GM18517 (cell line): Measurements from ENCODE around the gene FBXL12.
"Not testable (repeated sequence)": the region's sequence is repeated elsewhere in the genome, so short reads cannot be mapped to it uniquely, and the experiment has no call there.

ENCODE experiments used
- ATAC-seq: cut with Tn5 transposase; IDR thresholded peaks from one replicate; pipeline ENCODE4 v1.9.1; 2021; ENCODE audit warnings: mild to moderate bottlenecking, moderate library complexity; ENCODE audit not compliant: unreplicated experiment

Gene FBXL12

DNA sequence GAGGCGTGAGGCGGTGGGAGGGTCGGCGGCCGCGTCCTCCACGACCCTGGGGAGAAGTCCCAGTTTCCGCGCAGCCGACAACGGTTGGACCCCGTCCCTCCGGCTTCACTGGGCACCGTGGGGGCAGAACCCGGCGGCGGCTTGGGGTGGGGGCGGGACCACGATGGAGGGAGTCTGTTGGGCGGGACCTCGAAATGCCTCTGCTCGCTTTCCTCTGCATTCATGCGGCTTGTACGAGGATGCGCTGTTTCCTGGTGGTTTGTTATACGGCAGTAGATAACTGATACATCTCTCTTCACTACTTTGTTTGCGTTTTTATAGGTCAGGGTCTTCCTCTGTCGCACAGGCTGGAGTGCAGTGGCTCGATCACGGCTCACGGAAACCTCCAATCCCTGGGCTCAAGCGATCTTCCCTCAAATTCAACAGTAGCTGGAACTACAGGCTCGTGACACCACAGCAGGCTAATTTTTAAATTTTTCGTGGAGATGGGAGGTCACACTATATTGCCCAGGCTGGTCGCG, 25.7 kb downstream of the FBXL12 start:
- ATAC-seq = no peak

DNA sequence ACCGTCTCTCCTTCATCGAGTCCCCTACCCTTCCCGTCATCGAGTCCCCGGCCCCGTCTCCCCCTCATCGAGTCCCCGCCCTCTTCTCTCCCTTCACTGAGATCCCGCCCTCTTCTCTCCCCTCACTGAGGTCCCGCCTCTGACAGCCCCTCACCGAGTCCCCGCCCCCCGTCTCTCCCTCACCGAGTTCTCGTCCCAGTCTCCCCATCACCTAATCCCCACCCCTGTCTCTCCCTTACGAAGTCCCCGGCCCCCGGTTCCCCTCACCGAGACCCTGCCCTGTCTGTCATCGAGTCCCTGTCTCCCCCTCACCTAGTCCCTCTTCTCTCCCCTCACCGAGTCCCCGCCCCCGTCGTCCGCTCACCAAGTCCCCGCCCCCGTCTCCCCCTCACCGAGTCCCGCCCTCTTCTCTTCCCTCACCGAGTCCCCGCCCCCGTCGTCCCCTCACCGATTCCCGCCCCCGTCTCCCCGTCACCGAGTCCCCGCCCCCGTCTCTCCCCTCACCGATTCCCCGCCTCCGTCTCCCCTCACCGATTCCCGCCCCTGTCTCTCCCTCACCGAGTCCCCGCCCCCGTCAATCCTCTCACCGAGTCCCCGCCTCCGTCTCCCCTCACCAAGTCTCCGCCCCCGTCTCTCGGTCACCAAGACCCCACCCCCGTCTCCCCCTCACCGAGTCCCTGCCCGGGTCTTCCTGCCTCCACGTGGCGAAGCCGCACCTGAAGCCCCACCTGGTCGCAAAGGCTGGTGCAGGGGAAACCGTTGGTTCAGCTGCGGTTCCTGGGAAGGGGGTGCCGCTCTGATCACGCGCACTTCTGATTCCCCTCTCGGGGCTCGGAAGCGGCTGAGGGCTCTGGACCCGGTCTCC, 26.4 kb downstream of the FBXL12 start:
- ATAC-seq = no peak

DNA sequence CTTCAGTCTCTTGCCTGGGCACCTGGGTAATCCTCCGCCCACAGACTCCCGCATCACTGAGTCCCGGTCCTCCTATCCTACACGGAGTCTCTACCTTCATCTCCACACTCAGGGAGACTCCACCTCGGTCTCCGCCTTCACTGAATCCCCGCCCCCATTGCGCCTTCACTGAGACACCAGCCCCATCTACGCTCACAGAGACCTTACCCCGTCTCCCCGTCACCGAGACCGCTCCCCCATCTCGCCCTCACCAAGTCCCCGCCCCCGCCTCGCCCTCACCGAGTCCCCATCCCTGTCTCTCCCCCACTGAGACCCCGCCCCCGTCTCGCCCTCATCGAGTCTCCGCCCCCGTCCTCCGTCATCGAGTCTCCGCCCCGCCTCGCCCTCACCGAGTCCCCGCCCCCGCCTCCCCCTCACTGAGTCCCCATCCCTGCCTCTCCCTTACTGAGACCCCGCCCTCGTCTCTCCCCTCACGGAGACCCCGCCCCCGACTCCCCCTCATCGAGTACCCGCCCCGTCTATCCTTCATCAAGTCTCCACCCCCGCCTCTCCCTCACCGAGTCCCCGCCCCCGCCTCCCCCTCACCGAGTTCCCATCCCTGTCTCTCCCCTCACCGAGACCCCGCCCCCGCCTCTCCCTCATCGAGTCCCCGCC, 27.2 kb downstream of the FBXL12 start:
- no peak for ATAC-seq

DNA sequence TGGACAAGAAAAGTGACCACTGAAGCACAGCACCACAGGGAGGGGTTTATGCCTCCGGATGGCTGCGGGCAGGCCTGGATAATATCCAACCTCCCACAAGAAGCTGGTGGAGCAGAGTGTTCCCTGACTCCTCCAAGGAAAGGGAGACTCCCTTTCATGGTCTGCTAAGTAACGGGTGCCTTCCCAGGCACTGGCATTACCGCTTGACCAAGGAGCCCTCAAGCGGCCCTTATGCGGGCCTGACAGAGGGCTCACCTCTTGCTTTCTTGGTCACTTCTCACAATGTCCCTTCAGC, 27.9 kb downstream of the FBXL12 start:
- not testable (repeated sequence) for ATAC-seq

DNA sequence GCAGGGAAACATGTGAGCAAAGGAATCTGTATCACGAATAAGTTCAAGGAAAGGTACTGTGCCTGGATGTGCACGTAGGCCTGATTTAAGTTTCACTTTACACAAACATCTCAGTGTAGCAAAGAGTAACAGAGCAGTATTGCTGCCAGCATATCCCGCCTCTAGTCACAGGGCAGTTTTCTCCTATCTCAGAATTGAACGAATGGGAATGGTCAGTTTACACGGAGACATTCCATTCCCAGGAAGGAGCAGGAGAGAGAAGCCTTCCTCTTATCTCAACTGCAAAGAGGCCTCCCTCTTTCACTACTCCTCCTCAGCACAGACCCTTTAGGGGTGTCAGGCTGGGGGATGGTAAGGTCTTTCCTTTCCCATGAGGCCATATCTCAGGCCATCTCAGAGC, 29.3 kb downstream of the FBXL12 start:
- ATAC-seq = not testable (repeated sequence)

DNA sequence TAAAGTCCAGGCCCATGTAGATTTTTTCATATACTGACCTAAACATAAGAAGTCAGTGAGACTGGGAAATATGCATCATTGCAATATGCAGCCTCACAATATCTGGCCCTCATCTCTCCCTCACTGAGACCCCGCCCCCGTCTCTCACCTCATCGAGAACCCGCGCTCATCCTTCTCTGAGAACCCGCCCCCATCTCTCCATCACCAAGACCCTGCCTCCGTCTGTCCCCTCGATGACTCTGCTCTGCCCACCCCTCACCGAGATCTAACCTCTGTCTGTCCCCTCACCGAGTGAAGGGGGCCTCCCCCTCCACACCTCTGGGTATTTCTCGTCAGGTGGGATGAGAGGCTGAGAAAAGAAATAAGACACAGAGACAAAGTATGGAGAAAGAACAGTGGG, 29.8 kb downstream of the FBXL12 start:
- ATAC-seq = no peak

DNA sequence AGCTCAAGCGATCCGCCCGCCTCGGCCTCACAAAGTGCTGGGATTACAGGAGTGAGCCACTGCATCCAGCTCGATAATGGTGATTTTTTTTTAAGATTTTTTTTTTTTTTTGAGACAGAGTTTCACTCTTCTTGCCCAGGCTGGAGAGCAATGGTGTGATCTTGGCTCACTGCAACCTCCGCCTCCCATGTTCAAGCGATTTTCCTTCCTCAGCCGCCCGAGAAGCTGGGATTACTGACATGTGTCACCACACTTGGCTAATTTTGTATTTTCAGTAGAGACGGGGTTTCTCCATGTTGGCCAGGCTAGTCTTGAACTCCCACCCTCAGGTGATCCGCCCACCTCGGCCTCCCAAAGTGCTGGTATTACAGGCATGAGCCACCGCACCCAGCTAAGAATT, 30.3 kb downstream of the FBXL12 start:
- not testable (repeated sequence) for ATAC-seq

DNA sequence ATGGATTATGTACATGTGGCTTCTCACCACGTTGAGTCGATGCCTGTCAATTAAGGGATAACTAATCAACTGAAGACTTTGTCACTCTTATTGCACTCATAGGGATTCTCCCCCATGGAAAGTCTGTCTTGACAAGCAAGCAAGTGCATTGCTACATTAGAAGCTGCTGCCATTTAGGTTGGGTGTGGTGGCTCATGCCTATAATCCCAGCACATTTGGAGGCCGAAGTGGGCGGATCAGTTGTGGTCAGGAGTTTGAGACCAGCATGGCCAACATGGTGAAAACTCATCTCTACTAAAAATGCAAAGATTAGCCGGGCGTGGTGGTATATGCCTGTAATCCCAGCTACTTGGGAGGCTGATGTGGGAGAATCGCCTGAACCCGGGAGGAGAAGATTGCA, 32.1 kb downstream of the FBXL12 start:
- ATAC-seq = no peak

DNA sequence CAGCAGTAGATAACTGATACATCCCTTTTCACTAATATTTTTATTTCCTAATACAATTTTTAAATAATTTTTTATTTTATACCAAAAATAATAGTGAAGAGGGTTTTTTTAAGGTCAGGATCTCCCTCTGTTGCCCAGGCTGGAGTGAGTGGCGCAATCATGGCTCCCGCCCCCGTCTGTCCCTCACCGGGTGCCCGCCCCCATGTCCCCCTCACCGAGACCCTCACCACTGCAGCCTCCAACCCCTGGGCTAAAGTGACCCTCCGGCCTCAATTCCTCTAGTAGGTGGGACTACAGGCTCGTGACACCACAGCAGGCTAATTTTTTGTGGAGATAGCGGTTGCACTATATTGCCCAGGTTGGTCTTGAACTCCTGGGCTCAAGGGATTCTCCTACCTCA, 32.5 kb downstream of the FBXL12 start:
- no peak for ATAC-seq

DNA sequence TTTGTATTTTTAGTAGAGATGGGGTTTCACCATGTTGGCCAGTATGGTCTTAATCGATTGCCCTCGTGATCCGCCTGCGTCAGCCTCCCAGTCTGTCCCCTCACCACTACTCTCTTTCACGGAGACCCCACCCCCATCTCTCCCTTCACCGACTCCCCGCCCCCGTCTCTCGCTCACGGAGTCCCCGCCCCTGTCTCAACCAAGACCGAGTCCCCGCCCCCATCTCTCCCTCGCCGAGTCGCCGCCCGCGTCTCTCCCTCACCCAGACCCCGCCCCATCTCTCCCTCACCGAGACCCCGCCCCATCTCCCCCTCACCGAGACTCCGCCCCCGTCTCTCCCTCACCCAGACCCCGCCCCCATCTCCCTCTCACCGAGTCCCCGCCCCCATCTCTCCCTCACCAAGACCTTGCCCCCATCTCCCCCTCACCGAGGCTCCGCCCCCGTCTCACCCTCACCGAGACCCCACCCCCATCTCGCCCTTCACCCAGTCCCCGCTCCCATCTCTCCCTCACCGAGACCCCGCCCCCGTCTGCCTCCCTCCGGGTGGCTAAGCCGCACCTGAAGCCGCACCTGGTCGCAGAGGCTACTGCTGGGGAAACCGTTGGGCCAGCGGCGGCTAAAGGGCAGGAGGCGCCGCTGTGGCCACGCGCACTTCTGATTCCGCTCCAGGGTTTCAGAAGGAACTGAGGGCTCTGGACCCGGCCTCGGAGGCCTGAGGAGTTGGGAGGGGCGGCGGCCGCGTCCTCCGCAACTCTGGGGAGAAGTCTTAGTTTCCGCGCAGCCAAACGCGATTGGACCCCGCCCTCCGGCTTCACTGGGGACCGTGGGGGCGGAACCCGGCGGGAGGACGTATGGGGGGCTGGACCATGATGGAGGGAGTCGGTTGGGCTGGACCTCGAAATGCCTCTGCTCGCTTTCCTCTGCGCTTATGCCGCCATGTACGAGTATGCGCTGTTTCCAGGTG, 33.2 kb downstream of the FBXL12 start:
- peak; percentile 57 for ATAC-seq

DNA sequence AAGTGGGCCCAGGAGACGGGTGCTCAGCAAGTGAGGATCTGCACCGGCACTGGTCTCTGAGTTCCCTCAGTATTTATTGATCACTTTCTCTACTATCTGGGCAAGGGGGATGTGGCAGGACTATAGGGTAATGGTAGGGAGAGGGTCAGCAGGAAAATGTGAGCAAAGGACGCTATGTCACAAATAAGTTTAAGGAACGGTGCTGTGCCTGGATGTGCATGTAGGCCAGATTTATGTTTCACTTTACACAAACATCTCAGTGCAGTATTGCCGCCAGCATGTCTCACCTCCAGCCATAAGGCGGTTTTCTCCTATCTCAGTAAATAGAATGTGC, 34.7 kb downstream of the FBXL12 start:
- not testable (repeated sequence) for ATAC-seq

DNA sequence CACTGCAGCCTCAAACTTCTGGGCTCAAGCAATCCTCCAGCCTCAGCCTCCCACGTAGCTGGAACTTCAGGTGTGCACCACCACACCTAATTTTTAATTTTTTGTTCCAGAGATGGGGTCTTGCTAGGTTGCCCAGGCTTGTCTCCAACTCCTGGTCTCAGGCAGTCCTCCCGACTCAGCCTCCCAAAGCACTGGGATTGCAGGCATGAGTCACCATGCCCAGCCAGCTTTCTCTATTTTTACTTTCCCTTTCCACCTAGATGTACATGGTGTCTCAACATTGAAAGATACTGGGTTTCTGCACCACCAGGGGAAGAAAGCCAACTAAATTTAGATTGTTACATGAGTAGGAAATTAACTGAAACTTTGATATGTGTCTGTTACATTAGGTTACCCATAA, 36.5 kb downstream of the FBXL12 start:
- no peak for ATAC-seq

DNA sequence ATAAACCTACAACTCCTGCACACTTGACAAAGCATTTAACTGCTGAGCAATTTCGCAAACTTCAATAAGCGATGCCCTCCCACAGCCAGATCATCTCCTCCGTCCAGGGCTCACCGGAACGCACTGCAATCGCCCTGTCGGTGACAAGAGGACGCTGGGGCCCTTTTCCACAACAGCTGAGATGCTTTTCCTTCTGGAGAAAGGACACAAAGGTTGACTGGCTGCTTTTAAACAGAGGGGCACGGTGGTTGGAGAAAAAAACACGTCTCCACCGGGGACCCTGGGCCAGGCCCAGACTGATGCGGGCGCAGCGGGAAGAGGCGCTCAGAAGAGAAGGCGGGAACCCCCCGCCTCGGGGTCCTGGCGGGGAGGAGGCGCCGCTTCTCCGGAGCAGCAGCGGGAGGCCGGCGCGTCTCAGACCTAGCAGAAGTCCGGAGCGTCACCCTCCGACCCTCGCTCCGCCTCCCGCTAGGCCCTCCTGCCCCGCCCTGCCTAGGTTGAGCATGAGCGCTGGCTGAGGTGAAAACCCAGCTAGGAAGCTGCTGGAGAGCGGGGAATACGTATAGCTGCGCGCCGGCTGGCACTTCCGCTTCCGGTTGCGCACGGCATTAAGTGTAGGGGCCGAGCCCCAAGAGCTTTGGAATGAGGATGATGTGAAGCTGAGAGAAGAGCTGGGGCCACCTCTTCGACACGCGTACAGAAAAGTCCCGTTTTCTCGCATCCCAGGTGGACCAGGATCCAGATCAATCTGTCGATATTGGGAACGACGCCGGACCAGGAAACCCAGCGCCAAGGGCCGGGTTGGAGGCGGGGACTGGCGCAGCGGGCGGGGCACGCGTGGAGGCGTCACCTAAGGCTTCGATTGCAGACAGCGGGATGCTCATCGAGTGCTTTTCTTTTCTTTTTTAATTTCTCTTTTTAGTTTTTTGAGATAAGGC, 50.4 kb downstream of the FBXL12 start, which contains the start of gene ZNF846:
Gene ZNF846, minus strand, starts transcription at position 564 of the 938 bp plus-strand sequence. CDS start 3,788 bp downstream, outside the sequence.
- peak; percentile 93 for ATAC-seq
